Nucleus accumbens (tissue), 56 donors: ENCODE results near the gene HPSE2.

Experiments used
- DNase-seq, 56 donors: peaks; one replicate each; lab custom pipeline; 2025; lab: John Stamatoyannopoulos, UW

The HPSE2 gene

GRCh38 chr10:98478430-98479222 is 757.0 kb downstream of the HPSE2 start:
- DNase-seq, result no peak

GRCh38 chr10:98477861-98478260 is 757.8 kb downstream of the HPSE2 start:
- DNase-seq, result no peak

- DNase-seq, result no peak
Measured at GRCh38 chr10:98474628-98475027, 761.0 kb downstream of the HPSE2 start.

GRCh38 chr10:98472196-98472595 is 763.5 kb downstream of the HPSE2 start:
- no peak for DNase-seq

- DNase-seq, result no peak
Measured at GRCh38 chr10:98470850-98471249, 764.8 kb downstream of the HPSE2 start.

- no peak for DNase-seq
Measured at GRCh38 chr10:98469001-98469931, 766.4 kb downstream of the HPSE2 start.

GRCh38 chr10:98467506-98468318 is 767.9 kb downstream of the HPSE2 start:
- DNase-seq, result peak in 54 of 56 donors; percentile 9 to 86 (median 52)

GRCh38 chr10:98466861-98467505 is 768.7 kb downstream of the HPSE2 start:
- no peak for DNase-seq

GRCh38 chr10:98465866-98466265 is 769.8 kb downstream of the HPSE2 start:
- no peak for DNase-seq

GRCh38 chr10:98463976-98464754 is 771.5 kb downstream of the HPSE2 start:
- no peak for DNase-seq

GRCh38 chr10:98463016-98463415 is 772.6 kb downstream of the HPSE2 start:
- DNase-seq, result no peak

- DNase-seq, result no peak
Measured at GRCh38 chr10:98461500-98461842, 774.2 kb downstream of the HPSE2 start.

GRCh38 chr10:98460837-98461499 is 774.7 kb downstream of the HPSE2 start:
- peak in 1 of 56 donors; percentile 43 for DNase-seq

GRCh38 chr10:98458809-98459784 is 776.6 kb downstream of the HPSE2 start:
- DNase-seq, result no peak

GRCh38 chr10:98457721-98458120 is 777.9 kb downstream of the HPSE2 start:
- DNase-seq, result no peak

- DNase-seq, result no peak
Measured at GRCh38 chr10:98456686-98457482, 778.8 kb downstream of the HPSE2 start.

GRCh38 chr10:98456043-98456570 is 779.5 kb downstream of the HPSE2 start:
- DNase-seq, result no peak
